Astrocyte of the hippocampus (primary cell): ENCODE results near the gene CHN2.

Experiments
- DNase-seq: peaks from one replicate; pipeline ENCODE4 v3.0.0; 2011; ENCODE audit warnings: low read depth, low spot score

CHN2 gene

DNA sequence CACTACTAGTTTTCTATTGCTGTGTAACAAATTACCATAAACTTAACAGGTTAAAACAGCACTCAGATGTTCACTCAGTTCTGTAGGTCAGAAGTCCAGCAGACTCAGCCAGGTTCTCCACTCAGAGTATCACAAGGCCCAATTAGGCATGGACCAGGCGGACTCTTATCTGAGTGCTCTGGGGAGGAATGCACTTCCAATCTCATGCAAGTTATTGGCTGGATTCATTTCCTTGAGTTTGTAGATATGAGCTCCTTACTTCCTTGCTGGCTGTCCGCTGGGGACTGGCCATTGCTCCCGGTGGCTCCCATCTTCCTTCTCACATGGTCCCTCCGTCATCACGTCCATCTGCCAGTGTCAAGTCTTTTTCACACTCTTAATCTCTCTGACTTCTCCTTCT is 232.0 kb downstream of the CHN2 start:
- no peak for DNase-seq

DNA sequence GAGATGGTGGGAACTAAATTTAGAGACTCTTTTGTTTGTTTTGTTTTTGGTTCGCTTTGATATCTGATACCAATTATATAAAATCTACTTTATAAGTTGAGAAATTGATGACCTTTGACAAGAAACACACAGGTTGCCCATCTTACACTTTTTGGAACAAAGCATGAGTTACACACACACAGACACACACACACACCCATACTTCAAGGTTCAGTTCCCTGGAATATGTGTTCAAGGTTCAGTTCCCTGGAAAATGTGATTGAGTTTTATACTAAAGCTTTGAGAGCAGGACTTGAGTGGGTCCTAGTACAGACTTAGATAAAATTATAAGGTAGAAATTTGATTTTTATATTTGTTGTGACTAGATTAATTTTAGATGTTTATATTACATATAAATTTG is 234.8 kb downstream of the CHN2 start:
- no peak for DNase-seq

DNA sequence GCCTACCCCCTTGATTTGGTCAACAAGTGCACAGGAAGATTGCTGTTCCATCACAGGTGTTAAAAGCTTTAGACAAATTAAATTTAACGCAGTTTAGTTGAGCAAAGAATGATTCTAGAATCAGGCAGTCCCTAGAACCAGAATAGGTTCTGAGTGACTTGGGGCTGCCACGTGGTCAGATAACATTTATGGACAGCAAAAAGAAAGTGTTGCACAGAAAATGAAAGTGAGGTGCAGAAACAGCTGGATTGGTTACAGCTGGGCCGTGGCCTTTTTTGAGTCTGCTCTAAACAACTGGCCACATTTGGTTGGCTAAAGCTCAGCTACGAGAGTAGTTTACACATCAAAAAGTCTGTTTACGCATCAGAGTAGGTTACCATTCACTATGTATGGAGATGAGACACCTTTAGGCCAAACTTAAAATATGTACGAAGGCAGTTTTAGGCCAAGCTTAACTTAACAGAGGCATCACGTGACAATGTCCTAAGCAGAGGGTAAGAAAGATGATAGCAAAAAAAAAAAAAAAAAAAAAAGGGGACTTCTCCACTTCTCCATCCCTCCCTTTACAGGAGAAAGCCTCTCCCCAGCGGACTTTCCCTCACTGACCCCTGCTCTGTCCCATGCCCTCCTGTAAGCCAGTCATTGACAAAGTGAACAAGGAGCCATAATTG is 235.8 kb downstream of the CHN2 start:
- no peak for DNase-seq

DNA sequence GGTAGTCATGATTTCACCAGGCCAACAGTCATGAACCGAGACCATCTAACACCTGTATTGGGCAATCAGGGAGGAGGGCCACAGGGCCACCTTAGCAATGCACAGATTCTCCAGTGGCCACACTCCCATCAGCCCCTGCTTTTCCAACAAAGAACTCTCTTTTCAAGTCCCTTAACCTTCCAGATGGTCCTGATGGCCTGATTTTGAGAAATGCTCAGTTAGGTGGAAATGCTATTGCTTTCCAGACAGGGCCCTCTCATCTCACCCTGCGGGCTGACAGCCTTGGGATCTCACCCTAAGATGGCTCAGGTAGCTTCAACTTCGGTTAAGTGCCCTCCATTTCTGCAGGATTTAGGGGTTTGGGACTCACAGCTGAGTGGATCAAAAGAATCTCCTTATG is 237.1 kb downstream of the CHN2 start:
- no peak for DNase-seq

DNA sequence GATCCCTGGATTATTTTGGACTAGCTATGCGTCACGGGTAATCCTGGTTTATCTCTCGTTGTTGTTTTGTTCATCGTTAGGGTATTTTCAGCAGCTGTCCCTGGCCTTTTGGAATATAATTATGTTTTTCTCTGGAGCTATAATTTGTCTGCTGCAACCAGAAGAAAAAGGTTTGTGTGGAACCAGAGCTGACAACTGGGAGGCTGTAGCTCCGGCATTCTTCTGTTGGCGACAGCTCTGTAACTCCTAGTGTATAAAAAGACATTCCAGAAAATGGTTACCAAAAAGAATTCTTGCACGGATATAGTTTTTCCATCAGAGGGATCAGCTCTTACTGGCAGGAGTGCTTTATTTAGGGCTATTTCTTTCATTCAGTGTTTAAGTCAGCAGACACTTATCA is 238.1 kb downstream of the CHN2 start:
- no peak for DNase-seq

DNA sequence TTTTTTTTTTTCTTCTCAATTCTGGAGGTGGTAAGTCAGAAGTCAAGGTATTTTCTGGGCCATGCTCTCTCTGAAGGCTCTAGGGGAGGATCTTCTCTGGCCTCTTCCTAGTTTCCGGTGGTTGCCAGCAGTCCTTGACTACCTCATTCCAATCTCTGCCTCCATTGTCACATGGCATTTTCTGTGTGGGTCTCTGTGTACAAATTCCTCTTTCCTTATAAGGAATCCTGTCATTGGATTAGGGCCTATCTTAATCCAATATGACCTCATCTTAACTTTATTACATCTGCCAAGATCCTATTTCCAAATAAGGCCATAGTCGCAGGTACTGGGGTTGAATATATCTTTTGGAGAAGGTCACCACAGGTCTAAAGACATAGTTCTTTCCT is 239.8 kb downstream of the CHN2 start:
- peak; percentile 18 for DNase-seq

DNA sequence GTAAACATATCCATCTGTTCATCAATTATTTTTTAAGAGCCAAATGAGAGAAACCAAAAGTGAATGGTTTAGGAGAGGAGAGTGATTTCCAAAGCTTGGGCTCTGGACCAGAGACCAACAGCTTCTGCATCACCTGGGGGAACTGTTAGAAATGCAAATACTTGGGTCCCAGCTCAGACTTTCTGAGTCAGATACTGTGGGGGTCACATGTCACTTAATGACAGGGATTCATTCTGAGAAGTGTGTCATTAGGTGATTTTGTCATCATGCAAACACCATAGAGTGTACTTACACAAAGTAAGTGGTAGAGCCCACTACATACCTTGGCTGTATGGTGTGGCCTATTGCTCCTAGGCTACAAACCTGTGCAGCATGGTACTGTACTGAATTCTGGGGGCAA is 240.6 kb downstream of the CHN2 start:
- DNase-seq: no peak

DNA sequence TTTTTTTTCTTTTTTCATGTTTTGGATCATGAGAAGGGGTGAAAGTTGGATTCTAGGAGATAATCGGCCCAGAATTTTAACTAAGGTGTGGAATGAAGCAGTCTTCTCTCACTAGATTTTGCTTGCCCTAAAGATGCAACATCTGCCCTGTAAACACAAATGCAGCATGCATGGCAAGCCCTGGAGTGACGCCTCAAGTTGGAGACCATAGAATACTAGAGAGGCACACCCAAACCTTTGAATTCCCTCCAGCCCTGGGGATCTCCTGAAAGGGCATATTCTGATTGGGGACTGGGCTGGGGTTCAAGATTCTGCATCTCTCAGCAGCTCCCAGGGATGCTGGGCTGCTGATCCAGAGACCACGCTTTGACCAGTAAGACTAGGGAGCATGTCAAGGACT is 241.3 kb downstream of the CHN2 start:
- no peak for DNase-seq

DNA sequence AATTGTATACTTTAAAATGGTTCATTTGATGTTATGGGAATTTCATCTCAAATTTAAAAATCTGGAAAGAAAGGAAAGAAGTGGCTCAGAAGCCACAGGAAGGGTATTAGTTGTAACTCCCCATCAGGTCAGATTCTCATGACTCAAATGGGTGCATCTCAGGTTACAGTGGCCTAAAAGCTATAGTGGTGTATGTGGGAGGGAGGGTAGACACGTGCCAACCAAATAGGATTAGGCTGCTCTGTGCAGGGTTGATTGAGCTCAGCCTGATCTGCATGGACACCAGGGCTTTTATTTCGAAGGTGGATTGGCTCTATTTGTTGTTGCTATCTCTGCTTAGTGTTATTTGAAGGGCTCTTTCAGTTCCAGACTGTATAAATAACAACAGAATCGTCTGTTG is 247.6 kb downstream of the CHN2 start:
- peak; percentile 11 for DNase-seq

DNA sequence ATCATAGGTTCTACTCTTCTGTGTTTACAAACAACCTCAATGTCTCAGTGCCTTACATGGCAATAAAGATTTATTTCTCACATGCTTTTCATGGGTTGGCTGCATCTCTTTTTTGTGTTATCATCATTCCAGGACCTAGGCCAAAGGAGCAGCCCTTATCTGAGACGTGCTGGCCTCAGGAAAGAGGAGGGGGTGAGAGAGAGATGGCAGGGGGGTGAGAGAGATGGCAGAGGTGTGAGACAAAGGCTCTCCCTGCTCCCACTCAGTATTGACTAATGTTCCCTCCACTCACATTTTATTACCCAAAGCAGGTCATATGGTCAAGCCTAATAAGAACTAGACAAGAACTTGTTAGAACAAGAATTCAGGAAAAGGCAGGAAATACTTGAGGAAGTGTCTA is 249.0 kb downstream of the CHN2 start:
- DNase-seq: no peak

DNA sequence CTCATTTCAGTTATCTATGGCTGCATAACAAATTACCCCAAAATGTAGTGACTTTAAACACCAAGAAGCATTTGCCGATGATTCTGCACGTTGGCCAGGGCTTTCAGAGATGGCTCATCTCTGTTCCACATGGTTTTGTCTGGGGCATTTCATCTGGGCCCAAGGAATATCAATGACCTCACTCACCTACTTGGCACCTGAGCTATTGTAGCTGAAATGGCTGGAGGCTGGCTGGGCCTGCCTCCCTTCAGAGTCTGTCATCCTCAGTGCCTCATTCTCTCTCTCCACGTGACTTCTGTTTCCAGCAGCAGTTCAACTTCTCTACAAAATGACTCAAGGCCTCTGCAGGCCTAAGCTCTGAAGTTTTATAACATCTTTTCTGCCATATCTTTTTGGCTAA is 249.7 kb downstream of the CHN2 start:
- DNase-seq: no peak

DNA sequence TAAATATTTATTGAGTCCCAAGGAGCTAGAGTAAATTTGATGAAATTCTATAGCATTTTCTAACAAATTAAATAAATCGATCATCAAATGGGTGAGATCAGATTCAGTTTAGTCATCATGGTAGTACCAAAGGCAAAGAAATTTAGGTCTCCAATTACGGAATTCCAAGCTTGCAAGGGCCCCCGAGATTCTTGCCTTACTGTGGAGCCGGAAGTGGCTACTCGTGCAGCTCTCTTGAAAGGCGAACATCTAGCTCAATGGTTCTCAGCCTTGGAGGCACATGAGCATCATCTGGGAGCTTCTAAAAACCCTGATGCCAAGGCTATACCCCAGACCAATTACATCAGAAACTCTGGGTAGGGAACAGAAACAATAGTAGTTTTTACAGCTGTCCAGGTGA is 251.2 kb downstream of the CHN2 start:
- DNase-seq: no peak

DNA sequence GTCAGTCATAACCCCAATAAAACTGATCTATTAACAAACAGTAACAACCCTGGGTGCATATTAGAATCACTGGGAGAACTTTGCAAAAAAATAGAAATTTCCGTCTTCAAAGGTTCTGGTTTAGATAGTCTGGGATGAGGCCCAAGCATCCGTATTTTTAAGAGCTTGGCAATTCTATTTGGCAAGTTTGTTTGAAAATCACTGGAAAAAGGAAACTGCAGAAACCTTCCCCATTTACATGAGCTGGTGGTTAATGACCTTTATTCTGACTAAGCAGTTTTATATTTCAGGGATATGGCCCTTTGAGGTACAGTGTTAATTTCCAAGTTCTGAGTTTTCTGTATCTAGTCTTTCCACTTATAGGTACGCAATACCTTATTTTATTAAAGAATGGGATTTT is 253.3 kb downstream of the CHN2 start:
- DNase-seq: no peak

DNA sequence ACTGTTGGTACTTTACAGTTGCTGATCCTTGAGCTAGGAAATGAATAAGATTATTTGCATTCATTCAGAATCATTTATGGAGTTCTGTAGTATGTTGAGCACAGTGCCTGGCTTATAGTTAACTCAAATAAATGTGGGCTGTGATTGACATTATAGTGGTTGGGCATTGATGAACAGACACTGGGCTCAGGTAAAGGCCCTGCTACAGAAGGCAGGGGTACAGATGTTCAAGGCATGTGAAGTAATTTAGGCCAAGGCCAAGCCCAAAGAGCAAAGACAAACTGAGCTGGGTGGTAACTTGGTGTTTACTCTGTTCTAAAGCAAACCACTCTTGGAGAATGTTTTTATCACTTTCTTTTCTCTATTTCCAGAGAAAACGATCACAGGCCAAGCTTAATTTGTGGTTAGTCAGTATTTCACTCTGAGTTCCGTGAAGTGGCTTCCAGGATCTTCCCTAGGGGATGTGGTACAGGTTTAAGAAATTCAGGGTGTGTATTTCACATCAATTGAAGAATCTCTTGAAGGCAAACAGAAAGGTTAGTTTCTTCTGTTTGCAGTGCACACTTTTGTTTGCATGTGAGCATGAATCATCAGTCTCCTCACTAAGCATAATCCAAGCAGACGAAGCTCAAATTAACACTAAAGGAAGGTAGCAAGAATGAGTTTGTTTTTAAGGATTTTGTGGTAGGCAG is 255.1 kb downstream of the CHN2 start:
- peak; percentile 14 for DNase-seq

DNA sequence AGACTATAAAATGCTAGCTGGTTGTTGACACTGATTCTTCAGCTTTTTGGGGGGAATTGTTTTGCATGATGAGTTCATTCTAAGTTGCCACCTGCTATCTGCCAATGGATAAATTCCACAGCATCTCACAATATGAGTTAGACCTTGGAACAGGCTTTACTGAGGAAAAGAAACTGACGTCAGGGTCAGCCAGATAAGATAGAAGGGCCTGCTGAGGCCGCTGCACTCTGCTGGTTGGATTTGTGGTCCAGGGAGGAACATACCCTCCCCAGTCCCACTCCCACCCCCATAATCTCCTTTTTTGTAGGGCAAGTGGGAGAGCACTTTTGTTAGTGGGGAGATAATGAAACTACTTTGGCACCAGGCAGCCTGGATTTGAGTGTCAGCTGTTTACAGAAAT is 258.4 kb downstream of the CHN2 start:
- no peak for DNase-seq

DNA sequence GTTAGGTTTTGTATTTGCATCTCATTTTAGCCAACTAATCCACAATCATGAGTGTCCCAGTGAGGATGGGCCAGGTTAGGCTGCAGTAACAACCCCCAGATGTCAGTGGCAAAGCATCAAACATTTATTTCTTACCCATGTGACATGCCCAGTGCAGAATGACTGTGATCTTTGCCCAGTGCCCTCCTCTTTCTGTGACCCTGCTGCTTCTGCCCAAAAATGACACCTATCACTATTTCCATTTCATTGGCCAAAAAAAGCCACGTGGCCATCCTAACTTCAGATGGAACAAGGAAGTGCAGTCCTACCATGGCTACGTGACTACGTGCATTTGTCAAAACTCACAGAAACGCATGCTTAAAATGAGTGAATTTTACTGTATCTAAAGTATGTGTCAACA is 259.9 kb downstream of the CHN2 start:
- no peak for DNase-seq

DNA sequence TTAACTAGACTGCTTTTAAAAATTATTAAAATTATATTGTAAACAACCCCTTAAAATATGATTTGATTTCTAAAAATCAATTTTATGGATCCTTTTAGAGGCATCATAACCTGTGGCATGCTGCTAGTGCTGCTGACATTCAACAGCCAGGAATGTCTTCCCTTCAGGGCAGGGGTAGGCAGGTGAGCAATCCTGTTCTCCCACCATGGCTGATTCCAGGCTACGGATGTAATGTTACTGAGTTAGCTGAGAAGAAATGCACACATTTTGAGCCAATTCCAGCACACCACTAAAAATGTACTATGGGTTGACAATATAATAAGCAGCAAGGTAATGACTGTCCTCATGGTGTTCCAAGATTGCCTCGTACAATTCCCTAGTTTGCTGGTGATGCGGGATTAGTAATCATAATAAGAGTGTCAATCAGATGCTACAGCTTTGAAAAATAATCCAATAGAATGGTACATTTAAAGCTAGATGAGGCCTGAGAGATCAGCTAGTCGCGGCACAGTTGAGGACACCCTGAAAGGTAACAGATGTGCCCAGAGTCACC is 260.4 kb downstream of the CHN2 start:
- no peak for DNase-seq

DNA sequence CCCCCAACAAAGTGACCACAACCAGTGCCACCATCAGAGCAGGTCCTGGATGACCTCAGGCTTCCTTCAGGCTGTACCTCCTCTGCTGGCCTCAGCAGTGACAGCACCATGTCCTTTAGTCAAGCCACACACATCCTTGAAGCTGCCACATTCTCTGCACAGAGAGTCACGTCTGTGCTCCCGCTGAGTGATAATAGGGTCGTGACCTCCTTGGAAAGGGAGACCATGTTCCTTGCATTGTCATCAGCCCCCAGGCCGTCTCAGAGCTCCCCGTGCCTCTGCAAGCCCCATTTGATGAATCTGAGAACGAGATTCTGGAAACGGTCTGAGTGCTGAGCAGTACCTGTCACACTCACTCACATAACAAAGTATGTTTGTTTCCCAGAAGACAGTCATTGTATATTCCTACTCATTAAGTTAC is 262.6 kb downstream of the CHN2 start:
- no peak for DNase-seq

DNA sequence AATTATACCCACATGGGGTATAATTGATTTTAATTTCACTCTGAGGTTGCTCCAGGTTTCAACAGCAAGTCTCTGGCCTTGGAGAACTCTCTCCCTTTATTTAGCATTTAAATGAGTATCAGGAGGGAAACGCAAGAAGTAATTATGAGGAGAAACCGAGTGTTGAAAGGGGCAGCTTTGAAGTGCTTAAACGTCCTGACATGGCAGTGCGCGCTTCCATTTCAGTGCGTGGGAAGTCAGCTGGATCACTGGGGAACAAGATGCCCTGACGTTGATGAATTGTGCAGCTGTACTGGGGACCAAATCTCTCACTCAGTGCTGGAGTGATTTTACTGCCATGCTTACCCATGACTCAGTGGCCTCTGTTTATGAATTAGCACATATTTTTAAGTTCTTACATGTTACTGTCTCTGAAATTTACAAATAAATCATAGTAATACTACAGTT is 263.0 kb downstream of the CHN2 start:
- peak; percentile 49 for DNase-seq

DNA sequence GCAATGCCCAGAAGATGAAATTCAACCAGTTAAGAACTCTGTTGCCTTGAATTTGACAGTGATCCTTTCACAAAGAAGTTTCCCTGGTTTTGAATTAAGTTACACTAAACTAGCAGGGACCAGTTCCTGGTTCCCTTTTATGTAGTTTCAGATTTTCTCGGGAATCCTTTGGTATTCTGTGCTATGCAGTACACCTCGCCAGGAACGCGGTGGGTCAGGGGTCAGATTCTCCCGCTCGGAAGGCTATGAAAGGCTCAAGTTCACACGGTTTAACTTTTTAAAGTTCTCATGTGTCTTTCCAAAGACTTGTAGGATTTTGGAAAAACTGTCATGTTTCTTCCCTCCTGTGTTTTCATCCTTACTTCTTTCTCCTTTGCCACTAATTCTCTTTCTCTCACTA is 264.4 kb downstream of the CHN2 start:
- no peak for DNase-seq

DNA sequence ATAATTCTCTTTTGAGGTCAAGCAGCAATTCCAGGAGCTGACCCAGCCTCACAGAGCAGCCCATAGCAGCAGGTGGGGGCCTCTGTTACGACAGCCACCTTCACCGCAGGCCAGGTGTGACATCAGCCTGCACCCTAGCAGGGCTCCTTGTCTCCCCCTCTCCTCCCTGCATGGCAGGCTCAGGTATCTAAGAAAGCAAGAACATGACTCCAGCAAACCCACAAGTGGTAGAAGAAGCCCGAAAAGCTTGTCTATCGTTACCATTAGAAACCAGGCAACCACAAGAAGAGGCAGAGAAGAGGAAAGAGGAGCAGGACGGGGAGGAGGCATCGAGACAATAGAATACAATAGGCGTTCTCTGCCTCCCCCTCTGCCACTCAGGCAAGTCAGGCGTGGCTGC is 265.0 kb downstream of the CHN2 start:
- DNase-seq: no peak

DNA sequence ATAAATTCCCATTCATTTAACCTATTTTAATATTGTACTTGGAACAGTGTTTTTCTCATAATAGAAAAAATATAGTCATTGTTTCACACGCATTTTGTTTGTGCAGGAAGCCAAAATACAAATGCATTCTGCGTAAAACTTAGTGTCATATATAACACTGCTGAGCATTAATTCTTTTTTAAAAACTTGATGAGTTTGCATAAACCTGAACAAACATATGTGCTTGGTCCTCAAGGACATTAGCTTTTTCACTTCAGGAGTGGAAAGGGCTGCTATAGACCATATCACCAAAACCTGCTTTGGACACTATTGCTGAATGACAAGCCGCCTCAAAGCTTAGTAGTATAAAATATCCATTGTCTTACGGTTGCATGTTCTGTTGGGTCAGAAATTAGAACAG is 267.4 kb downstream of the CHN2 start:
- DNase-seq: no peak

DNA sequence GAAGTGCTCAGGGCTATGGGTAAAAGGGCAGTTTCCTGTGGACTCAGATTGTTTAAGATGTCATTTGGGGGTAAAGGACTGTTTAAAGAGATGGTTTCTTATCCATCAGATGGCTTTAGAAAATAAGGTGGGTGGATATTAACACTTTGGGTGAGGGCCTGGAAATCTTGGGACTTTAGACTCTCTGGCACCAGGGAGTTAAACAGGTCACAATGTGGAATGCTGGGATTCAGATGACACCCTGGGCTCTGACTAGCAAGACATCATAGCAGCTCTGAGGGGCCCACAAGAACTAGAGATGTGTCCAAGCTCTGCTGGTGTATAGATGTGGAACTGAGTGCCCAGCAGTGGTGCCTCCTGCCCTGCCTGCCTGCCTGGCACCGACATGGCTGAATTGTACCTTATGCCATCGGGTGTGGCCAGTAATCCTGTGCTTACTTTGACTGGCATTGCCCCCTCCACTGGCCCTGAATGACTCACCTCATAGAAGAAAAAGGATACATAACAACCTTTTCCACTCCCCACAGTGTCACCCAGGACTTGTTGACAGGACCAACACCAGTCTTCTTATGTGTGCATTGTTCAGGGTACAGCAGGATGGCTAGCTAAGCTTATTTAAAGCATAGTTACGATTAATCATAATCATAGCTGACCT is 269.1 kb downstream of the CHN2 start:
- no peak for DNase-seq
